Activated CD8-positive, alpha-beta memory T cell treated with anti-CD3 and anti-CD28 coated beads for 48 hours (primary cell): ENCODE measurements around the gene PLCG1.

ENCODE experiments used
- DNase-seq, 3 experiments: peaks; one replicate each; pipeline ENCODE4 v3.0.0-alpha.2; 2020; ENCODE audit warnings: low read depth in 2 of 3, low spot score in 2 of 3

Gene PLCG1

DNA sequence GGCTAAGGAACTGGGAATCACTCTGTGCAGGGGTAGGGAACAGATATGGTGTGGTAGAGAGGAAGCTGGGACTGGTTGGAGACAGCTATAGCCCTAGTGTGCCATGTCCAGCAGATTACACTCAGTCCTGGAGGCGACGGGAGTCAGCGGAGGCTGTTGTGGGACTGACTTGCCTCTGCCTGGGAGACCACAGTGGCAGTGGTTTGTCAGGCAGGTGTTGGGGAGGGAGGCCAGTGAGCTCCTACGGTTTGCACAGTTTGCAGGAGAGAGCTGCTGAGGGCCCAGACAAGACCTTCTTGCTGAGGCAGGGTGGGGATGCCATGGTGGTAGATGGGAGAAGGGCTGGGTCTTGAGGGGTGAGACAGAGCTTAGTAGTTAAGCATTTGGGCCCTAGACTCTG, 4.9 kb downstream of the PLCG1 start:
- no peak for DNase-seq

DNA sequence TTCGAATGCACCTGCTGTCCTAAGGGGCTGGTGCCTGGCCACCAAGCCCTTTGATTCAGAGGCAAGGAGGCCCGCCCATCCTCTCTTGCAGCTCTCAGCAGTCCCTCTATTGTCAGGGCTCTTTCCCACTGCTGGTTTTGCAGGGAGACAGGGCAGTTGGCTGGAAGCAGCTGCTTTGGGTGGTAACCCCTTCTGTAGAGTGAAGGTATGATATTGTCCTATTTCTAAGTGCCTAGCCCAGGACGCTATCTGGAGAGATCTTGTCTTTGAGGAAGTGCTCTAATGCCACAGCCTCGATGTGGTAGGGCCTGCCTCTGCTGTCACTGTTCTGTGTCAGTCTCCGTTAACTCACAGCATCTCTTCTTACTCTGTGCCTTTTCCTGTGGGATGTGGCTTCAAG, 5.6 kb downstream of the PLCG1 start:
- DNase-seq = no peak

DNA sequence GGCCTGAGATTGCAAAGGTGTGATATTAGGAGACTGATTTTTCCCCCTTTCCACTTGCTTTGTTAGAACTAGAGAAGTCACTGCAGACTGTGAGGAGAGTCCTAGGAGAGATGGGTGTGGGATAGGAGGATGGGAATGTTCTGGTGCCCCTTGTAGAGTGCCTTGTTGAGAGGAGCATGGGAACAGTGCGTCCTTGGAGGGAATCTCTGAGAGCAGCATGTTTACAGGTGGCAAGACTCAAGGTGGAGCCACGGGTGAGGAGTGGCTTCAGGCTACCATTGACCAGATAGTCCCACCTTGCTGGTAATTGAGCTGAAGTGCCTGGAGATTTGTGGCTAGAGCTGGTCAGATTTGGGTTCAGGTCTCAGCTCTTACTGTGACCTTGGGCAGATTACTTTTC, 6.0 kb downstream of the PLCG1 start:
- DNase-seq = no peak

DNA sequence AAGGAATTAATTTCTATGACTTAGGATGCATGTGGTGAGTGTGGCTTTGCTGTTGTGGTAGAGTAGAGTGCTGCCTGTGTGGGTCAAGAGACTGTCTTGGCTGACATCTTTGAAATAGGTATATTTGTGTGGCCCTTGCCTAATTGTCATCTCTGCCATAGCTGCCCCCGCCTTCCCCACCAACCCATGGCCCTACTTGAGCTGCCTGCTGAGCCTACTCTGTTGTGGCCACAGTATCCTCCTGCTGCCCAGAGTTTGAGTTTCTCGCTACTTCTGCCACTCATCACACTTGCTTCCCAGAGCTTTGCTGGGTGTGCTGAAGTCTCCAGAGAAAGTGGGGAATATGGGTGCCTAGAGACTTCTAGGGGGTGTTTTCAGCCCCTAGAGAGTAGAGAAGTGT, 8.0 kb downstream of the PLCG1 start:
- no peak for DNase-seq

DNA sequence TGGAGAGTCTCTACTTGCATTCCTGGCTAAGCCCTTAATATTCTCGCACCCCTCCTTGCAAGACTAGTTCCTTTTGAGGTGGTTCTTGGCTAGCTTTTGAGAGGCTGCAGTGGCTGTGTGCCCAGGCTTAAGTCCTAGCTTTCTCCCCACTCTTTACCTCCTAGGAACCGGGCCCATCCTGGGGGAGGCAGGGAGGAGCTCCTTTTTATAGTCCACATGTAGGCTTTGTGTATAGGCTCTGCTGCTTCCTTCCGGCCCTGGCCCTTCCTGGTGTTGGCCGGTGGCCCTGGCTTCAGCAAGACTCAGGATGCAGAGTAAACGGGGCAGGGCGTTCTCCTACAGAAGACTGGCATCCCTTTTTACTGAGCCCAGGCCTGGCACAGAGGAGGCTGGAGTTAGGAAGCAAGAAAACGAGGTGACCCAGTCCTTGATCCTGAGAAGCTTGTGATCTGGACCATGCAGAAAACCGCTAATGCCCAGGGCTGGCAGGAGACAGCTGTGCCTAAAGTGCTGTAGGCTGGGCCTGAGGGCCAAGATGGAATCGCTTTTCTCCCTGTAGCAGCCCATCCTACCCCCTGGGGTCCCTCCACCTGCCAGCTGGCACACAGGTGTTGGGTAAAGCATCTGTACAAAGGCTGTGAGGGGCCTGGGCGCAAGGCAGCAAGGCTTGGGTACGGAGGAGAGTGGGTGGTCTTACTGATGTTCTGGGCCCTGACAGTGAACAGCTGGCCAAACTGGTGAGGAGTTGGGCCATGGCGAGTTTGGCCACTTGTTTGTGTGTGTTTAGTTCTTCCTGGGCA, 8.7 kb downstream of the PLCG1 start:
- DNase-seq = no peak

- no peak for DNase-seq
These were observed 10.4 kb downstream of the PLCG1 start for GRCh38 chr20:41147767-41148191.

GRCh38 chr20:41148942-41149341, 11.6 kb downstream of the PLCG1 start:
- no peak for DNase-seq

GRCh38 chr20:41150664-41151063, 13.3 kb downstream of the PLCG1 start:
- no peak for DNase-seq

DNA sequence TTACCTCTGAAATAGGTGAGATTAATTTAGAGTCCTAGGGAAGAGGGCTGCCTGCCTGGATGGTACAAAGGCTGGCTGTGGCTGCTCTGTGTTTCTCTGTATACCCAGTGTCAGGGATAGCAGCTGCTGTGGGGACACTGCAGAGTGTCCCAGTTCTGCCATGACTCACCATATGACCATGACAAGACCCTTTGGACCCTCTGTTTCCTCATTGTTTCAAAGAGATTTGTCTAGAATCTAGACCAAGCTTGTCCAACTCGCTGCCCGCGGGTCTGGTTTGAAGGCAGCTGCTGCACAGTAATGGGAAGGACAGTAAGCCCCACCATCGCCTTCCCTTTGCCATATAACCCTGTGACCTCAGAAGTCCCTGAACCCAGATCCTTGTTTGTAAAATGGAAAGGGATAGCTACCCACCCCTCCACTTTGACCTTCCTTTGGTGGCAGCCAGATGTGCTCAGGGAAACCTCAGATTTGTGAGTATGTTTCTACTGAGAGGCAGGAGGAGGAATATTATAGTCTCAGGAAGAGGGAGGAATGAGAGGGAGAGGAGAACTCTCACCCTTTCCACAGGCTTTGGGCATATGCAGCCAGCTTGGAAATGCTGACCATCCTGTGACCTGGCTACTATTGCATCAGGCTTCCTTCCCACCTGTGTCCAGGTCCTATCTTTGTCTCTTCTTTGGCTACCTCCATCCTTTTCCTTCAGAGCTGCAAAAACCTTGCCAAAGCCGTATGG, 14.0 kb downstream of the PLCG1 start:
- DNase-seq = no peak

DNA sequence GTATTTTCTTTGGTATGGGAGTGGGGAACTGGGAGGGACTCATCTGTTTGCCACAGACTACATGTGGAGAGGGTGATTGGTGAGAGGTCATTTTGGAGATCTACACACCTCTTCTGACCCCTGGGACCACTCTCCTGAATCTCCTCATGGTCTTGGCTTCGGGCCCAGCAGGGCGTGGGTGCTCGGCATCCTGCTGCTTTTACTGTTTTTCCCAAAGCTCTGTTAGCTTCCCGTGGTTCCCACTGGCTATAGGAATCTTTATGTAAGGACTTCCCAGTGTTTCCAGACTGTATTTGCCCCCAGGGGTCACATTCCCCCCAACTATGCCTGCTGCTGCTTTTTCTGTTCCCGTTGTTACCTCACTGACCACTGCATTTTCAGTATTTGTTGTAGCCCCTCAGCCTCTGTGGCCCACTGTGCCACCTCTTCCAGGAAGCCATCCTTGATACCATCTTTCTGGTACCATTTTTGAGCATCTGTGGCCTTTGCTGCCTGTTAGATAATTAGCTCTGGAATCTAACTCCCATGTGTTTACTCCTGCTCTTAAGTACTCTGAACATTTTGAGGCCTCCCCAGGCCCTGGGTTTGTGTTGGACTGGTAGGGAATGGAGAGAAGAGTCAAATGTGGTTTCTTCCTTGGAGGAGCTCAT, 14.9 kb downstream of the PLCG1 start:
- DNase-seq = no peak

DNA sequence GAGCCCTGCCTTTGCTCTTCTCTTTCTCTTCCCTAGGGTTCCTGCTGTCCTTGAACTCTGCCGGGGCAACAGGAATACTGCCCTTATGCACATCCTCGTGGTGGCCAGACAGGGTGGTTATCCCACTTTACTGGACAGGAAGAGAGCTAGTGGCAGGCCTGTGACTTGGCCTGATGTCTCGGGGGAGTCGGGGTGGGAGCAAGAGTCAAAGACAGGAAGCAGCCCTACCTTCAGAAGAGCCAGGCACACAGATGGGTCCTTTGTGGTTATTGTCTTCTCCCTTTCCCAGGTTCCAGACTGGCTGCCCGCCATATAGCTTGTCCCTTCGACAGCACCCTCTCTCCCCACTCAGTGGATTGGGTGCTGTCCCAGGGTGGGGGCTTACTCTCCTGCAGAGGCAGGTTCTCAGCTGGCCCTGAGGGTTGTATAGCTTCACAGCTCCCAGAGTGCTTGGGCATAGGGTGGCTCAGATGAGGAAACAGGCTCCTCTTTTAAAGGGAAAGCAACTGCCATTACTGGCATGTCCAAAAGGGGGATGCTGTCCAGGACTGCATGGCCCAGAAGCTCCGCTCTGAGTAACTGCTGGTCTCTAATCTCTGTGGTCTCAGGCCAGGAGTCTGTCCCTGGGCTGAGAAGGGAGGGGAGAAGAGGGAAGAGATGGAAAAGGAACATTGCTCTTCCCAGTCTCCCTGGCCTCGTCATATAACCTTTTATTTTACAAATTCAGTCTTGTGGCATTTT, 17.3 kb downstream of the PLCG1 start:
- no peak for DNase-seq

GRCh38 chr20:41155261-41155660, 17.9 kb downstream of the PLCG1 start:
- no peak for DNase-seq

DNA sequence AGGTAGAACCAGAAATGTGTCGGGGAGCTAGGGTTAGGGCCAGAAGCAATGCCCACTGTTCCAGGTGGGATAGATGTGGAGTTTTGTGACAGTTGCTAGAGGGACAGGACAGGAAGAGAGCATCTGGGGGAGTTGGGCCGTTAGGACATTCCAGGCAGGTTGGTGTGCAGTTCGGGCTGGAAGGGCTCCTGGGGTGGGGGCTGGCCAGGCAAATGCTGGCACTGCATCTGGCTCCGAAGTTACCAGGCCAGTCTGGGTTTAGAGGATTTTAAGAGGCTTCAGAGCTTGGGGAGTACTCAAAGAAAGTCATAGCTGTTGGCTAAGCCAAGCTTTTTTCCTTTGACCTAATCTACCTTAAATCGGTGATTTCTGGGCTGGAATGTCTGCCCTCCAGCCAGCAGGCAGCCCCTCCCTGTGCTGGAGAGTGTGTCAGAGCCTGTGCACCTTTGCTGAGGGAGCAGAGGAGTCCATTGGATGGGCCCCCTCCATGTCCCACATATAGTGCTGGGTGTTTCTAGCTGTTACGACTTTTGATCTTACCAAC, 20.8 kb downstream of the PLCG1 start:
- DNase-seq = no peak

DNA sequence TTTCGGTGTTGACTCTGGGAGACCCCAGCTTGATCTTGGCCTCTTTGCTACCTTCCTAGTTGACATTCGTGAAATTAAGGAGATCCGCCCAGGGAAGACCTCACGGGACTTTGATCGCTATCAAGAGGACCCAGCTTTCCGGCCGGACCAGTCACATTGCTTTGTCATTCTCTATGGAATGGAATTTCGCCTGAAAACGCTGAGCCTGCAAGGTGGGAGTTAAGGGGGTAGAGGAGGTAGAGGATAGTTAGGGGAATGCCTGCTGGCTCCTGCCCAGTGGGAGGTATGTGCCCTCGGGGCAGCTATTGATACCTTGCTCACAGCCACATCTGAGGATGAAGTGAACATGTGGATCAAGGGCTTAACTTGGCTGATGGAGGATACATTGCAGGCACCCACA, 22.2 kb downstream of the PLCG1 start:
- DNase-seq = no peak

DNA sequence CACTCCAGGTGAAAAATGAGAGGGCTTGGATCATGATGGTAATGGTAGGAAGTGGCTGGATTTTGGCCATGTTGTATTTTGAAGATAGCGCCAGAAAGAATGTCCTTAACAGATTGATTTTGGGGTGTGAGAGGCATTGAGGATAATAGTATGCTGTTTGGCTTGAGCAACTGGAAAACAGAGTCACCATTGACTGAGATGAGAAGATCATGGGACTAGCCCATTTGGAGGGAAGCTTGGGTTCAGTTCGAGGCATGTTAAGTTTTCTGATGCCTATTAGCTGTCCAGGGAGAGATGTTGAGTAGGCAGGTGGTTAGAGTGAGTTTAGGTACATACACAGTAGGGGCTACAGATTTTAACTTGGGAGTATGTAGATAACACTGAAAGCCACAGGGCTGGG, 23.3 kb downstream of the PLCG1 start:
- no peak for DNase-seq

GRCh38 chr20:41161886-41162285, 24.5 kb downstream of the PLCG1 start:
- no peak for DNase-seq

DNA sequence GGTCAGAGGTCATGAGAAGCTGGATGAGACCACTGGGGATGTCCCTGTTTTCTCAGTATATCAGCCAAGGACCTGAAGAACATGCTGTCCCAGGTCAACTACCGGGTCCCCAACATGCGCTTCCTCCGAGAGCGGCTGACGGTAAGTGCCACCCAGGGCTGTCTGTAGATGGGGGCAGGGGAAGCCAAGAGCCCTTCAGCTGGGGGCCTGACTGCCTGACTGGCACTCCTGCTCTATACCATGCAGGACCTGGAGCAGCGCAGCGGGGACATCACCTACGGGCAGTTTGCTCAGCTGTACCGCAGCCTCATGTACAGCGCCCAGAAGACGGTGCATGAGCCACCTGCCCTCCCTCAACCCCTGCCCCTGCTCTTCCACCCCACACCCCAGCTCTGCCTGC, 25.1 kb downstream of the PLCG1 start:
- no peak for DNase-seq

- DNase-seq = no peak
These were observed 26.5 kb downstream of the PLCG1 start for GRCh38 chr20:41163821-41164220.

- no peak for DNase-seq
These were observed 27.9 kb downstream of the PLCG1 start for GRCh38 chr20:41165001-41165882.
